Spleen (tissue), 7 donors: ENCODE results near the gene CCDC43.

Experiments
- CTCF ChIP-seq, 11 experiments: fragments of 200-600 bp in 7 of 11; fragments of 450-650 bp in 4 of 11; sonication (generic) in 4 of 11; IDR thresholded peaks in 8 of 11; conservative IDR thresholded peaks in 3 of 11; 1 replicate in 7 of 11; 2 replicates in 4 of 11; pipeline versions ENCODE4 v1.4.0 to v1.8.0; 2016 to 2021; ENCODE audit warnings: antibody characterized with exemption in 11 of 11, inconsistent platforms in 4 of 11, mild to moderate bottlenecking in 1 of 11
- POLR2A ChIP-seq, 3 donors: fragments of 450-650 bp; IDR thresholded peaks; one replicate each; pipeline ENCODE4 v1.5.1; 2017; ENCODE audit warnings: antibody characterized with exemption in 3 of 3, mild to moderate bottlenecking in 1 of 3
- POLR2AphosphoS5 ChIP-seq, 3 donors: sonication (generic); formaldehyde crosslinking; IDR thresholded peaks; one replicate each; pipeline ENCODE4 v1.5.1; 2017; ENCODE audit warnings: antibody characterized with exemption in 3 of 3
- donor health status: DM: no; HTN: no; CAD: no; lungs with moderate emphysema.
- donor health status: DM: no; HTN: no; CAD: no.
- donor health status: DM: no; HTN: no; CAD: no.

- TF ChIP-seq POLR2A (IDR thresholded peaks at IDR 0.05) (no peak), POLR2AphosphoS5 (IDR thresholded peaks at IDR 0.05) (no peak), CTCF (IDR thresholded peaks at IDR 0.05 in 8 of 11, conservative IDR thresholded peaks at IDR 0.05 in 3 of 11) (no peak)
Measured at GRCh38 chr17:44736551-44737240, 47.1 kb upstream of the CCDC43 start.
